ENCODE data around the gene DPF3. TPM values are rescaled to one million over a fixed set of nuclear protein-coding genes. Genes with fewer than 3 reads are reported as not detected.

The DPF3 gene
- total RNA-seq, 2 experiments from 2014 or later, result 0.25 to 0.39 TPM

DNA sequence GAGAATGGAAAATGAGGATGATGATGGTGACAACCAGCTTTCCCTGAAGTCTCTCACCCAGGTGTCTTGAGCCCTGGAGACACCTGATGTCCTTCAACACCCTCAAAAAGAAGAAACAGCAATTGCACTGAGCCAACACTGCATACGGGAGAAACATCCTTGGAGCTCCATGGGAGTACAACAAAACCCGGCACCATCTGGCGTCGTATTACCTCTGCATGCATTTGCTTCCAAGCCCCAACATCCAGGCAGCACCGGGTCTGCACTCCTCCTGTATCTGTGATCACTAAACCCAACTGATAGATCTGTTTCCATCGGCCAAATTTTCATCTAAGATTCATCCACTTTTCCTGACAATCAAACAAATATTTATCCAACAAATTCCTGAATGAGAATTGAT is 249.9 kb downstream of the DPF3 start:
- H3K36me3 Mint-ChIP-seq (ENCODE audit: low read depth), result no peaks in the 10 kb centered on the region
- no peaks in the 10 kb centered on the region for H3K27me3 Mint-ChIP-seq
- DNase-seq (no peak), ATAC-seq (no peak)
- no peaks in the 10 kb centered on the region for H3K9me3 Mint-ChIP-seq (ENCODE audit: low read depth)
- POLR2A ChIA-PET, result no interaction called here
- CTCF ChIA-PET, result interaction anchor here (0.7 kb wide), 1 partner anchor 188 kb away, joined by 3 read pairs; no protein-coding TSS in a partner anchor
- no peak overlapping the region for H3K27ac Mint-ChIP-seq
- H3K4me3 Mint-ChIP-seq, result no peak overlapping the region
- intact Hi-C loops (cut with DNase I, micrococcal nuclease), result no loop called here
- no peaks in the 10 kb centered on the region for H3K4me1 Mint-ChIP-seq

DNA sequence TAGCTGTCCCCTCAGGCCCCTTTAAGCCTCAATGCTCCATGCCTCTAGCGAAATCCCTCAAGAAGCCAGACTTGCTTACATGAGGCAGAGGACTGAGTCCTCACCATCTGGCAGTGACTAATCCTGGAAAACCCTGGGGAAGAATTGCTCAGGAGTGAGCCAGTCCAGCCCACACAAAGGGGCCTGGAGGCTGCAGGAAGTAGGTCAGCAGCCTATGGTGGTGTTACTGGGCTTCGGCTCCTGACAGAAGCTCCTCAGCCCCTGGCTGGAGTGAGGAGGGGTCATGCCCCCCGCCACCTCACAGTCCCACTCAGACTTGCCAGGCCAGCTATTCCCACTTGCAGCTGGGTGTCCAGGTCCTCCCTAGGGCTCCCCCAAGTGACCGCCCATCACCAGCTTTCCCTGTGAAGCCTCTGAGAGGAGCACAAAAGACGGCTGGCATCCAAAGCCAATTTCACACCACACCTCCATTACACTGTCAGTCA is 250.5 kb downstream of the DPF3 start:
- intact Hi-C loops (cut with DNase I, micrococcal nuclease), result no loop called here
- Mint-ChIP-seq H3K4me3 (no peak overlapping the region), H3K27ac (no peak overlapping the region), H3K27me3 (no peaks in the 10 kb centered on the region), H3K36me3 (ENCODE audit: low read depth) (no peaks in the 10 kb centered on the region), H3K4me1 (no peaks in the 10 kb centered on the region), H3K9me3 (ENCODE audit: low read depth) (no peaks in the 10 kb centered on the region)
- ChIA-PET POLR2A (no interaction called here), CTCF (no interaction called here)
- DNase-seq, result no peak
- no peak for ATAC-seq

GRCh38 chr14:72640911-72641485 is 252.9 kb downstream of the DPF3 start:
- POLR2A ChIA-PET, result no interaction called here
- ATAC-seq (no peak), DNase-seq (no peak)
- intact Hi-C loops (cut with DNase I, micrococcal nuclease), result no loop called here
- no peaks in the 10 kb centered on the region for H3K36me3 Mint-ChIP-seq (ENCODE audit: low read depth)
- no peaks in the 10 kb centered on the region for H3K9me3 Mint-ChIP-seq (ENCODE audit: low read depth)
- H3K27me3 Mint-ChIP-seq, result no peaks in the 10 kb centered on the region
- no peaks in the 10 kb centered on the region for H3K4me1 Mint-ChIP-seq
- CTCF ChIA-PET, result no interaction called here
- no peak overlapping the region for H3K4me3 Mint-ChIP-seq
- no peak overlapping the region for H3K27ac Mint-ChIP-seq

GRCh38 chr14:72638021-72638420 is 255.9 kb downstream of the DPF3 start:
- ChIA-PET CTCF (interaction anchor here (1.0 kb wide), 1 partner anchor 267 kb away, joined by 3 read pairs; no protein-coding TSS in a partner anchor), POLR2A (no interaction called here)
- H3K36me3 Mint-ChIP-seq (ENCODE audit: low read depth), result no peaks in the 10 kb centered on the region
- H3K4me3 Mint-ChIP-seq, result no peak overlapping the region
- intact Hi-C loops (cut with DNase I, micrococcal nuclease), result no loop called here
- H3K9me3 Mint-ChIP-seq (ENCODE audit: low read depth), result no peaks in the 10 kb centered on the region
- no peak overlapping the region for H3K27ac Mint-ChIP-seq
- peaks cover 4% of the 10 kb centered on the region for H3K27me3 Mint-ChIP-seq
- no peak for ATAC-seq
- DNase-seq, result no peak
- H3K4me1 Mint-ChIP-seq, result no peaks in the 10 kb centered on the region

- H3K27ac Mint-ChIP-seq, result no peak overlapping the region
- POLR2A ChIA-PET, result no interaction called here
- H3K27me3 Mint-ChIP-seq, result peaks cover 6% of the 10 kb centered on the region
- ATAC-seq, result no peak
- DNase-seq, result no peak
- H3K36me3 Mint-ChIP-seq (ENCODE audit: low read depth), result no peaks in the 10 kb centered on the region
- no peaks in the 10 kb centered on the region for H3K9me3 Mint-ChIP-seq (ENCODE audit: low read depth)
- intact Hi-C loops (cut with DNase I, micrococcal nuclease), result no loop called here
- no peak overlapping the region for H3K4me3 Mint-ChIP-seq
- H3K4me1 Mint-ChIP-seq, result no peaks in the 10 kb centered on the region
- CTCF ChIA-PET, result interaction anchor here (0.5 kb wide), 1 partner anchor 129 kb away, joined by 3 read pairs; no protein-coding TSS in a partner anchor
Observed at GRCh38 chr14:72636871-72637270, 257.0 kb downstream of the DPF3 start.

- Mint-ChIP-seq H3K4me1 (no peaks in the 10 kb centered on the region), H3K9me3 (ENCODE audit: low read depth) (no peaks in the 10 kb centered on the region), H3K27me3 (peaks cover 8% of the 10 kb centered on the region), H3K36me3 (ENCODE audit: low read depth) (no peaks in the 10 kb centered on the region), H3K4me3 (no peak overlapping the region), H3K27ac (no peak overlapping the region)
- ATAC-seq (no peak), DNase-seq (no peak)
- intact Hi-C loops (cut with DNase I, micrococcal nuclease), result no loop called here
- ChIA-PET CTCF (no interaction called here), POLR2A (no interaction called here)
Observed at GRCh38 chr14:72636094-72636493, 257.8 kb downstream of the DPF3 start.

DNA sequence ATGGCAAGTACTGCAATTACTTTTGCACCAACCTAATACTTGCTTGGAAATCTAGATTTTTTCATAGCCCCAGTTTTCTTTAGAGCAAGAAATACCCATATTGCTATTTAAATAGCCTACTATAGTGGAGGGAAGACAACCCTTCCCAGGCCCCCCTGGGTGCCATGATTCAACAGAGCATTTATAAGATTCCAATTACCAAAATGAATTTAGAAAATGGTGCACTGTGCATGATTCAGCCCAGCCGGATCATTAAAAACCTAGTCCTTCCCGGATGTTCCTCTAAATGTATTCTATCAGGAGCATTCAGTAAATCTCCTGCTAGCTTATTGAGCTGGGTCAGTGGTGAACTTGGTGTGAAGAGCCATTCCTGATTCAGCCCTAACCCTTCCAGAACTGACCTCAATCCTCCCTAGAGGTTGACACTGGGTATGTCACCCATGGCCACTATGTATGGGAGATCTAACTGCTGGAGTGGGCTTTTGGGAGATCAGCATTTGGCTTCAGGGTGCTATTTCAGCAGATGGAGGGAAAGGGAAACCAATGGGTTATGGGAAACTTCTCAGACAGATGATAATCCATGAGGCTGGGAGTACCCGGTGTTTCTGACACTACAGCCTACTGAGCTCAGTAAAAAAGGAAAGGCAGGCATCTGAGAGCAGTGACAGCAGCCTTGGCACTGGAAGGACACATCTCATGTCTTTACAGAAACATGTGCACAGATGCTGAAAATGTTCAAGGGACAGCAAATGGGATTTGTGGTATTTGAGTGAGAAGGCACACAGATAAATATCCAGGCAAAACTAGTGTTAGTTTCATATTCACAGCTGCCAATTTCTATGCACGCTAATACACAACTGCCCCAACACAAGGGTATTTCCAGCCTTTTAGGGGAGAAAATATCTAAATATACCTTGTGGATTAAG is 258.9 kb downstream of the DPF3 start:
- ChIA-PET CTCF (interaction anchor here (0.5 to 0.8 kb wide), 2 partner anchors 28 to 116 kb away, joined by 3 read pairs; no protein-coding TSS in a partner anchor), POLR2A (no interaction called here)
- Mint-ChIP-seq H3K27me3 (peaks cover 8% of the 10 kb centered on the region), H3K4me1 (no peaks in the 10 kb centered on the region), H3K9me3 (ENCODE audit: low read depth) (no peaks in the 10 kb centered on the region), H3K27ac (no peak overlapping the region), H3K36me3 (ENCODE audit: low read depth) (no peaks in the 10 kb centered on the region), H3K4me3 (no peak overlapping the region)
- ATAC-seq (no peak), DNase-seq (no peak)
- intact Hi-C loops (cut with DNase I, micrococcal nuclease), result no loop called here

DNA sequence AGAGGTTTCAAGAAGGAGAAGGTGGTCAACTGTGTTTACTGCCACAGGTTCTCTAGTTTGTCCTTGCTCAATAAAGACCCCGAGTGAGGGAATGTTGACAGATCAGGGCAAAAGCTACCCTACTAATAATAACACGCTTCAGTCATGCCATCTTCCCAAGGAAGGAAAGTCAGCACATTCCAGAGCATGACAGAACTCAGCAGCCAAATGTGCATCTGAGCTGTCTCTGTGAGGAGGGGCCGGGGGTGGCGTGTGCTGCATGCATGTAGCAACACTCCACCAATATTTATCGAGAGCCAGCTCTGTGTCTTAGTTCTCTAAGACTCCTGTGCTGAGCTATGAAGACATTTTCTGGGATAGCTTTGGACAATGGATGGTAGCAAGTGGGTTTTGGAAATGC is 260.4 kb downstream of the DPF3 start:
- DNase-seq (no peak), ATAC-seq (no peak)
- intact Hi-C loops (cut with DNase I, micrococcal nuclease), result no loop called here
- H3K27ac Mint-ChIP-seq, result no peak overlapping the region
- ChIA-PET POLR2A (no interaction called here), CTCF (interaction anchor here (0.7 kb wide), 1 partner anchor 74 kb away, joined by 3 read pairs; no protein-coding TSS in a partner anchor)
- no peaks in the 10 kb centered on the region for H3K36me3 Mint-ChIP-seq (ENCODE audit: low read depth)
- H3K4me3 Mint-ChIP-seq, result no peak overlapping the region
- no peaks in the 10 kb centered on the region for H3K9me3 Mint-ChIP-seq (ENCODE audit: low read depth)
- no peaks in the 10 kb centered on the region for H3K4me1 Mint-ChIP-seq
- peaks cover 8% of the 10 kb centered on the region for H3K27me3 Mint-ChIP-seq

DNA sequence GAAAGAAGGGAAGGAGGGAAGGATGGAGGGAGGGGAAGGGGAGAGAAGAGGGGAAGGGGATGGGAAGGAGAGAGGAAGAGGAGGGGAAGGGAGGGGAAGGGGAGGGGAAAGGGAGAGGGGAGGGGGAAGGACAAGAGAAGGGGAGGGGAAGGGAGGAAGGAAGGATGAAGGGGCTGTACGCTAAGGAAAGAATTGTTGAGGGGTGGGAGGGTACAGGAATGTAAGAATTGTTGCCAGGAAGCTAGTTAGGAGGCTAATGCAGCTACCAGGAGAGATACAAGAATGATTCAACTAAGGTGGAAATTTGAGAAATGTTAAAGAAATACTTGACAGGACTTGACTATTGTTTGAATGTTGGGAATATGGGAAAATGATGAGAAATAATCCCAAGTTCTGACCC is 261.2 kb downstream of the DPF3 start:
- no peaks in the 10 kb centered on the region for H3K9me3 Mint-ChIP-seq (ENCODE audit: low read depth)
- peaks cover 8% of the 10 kb centered on the region for H3K27me3 Mint-ChIP-seq
- ATAC-seq, result no peak
- no peaks in the 10 kb centered on the region for H3K4me1 Mint-ChIP-seq
- intact Hi-C loops (cut with DNase I, micrococcal nuclease), result no loop called here
- ChIA-PET CTCF (interaction anchor here (0.6 kb wide), 1 partner anchor 58 kb away, joined by 3 read pairs; no protein-coding TSS in a partner anchor), POLR2A (no interaction called here)
- H3K4me3 Mint-ChIP-seq, result no peak overlapping the region
- H3K27ac Mint-ChIP-seq, result no peak overlapping the region
- H3K36me3 Mint-ChIP-seq (ENCODE audit: low read depth), result no peaks in the 10 kb centered on the region
- no peak for DNase-seq

- Mint-ChIP-seq H3K4me3 (no peak overlapping the region), H3K27ac (no peak overlapping the region), H3K36me3 (ENCODE audit: low read depth) (no peaks in the 10 kb centered on the region), H3K4me1 (no peaks in the 10 kb centered on the region), H3K27me3 (peaks cover 8% of the 10 kb centered on the region), H3K9me3 (ENCODE audit: low read depth) (peaks cover 2% of the 10 kb centered on the region)
- POLR2A ChIA-PET, result no interaction called here
- CTCF ChIA-PET, result interaction anchor here (0.6 to 1.4 kb wide), 2 partner anchors 10 to 118 kb away, joined by 3 read pairs; no protein-coding TSS in a partner anchor
- intact Hi-C loops (cut with DNase I, micrococcal nuclease), result no loop called here
- no peak for DNase-seq
- no peak for ATAC-seq
Observed at GRCh38 chr14:72631401-72631800, 262.5 kb downstream of the DPF3 start.

GRCh38 chr14:72630374-72630773 is 263.5 kb downstream of the DPF3 start:
- Mint-ChIP-seq H3K27ac (no peak overlapping the region), H3K4me3 (no peak overlapping the region), H3K27me3 (peaks cover 8% of the 10 kb centered on the region), H3K4me1 (no peaks in the 10 kb centered on the region), H3K9me3 (ENCODE audit: low read depth) (peaks cover 5% of the 10 kb centered on the region), H3K36me3 (ENCODE audit: low read depth) (no peaks in the 10 kb centered on the region)
- ChIA-PET CTCF (interaction anchor here (1.4 kb wide), 1 partner anchor 9 kb away, joined by 3 read pairs; no protein-coding TSS in a partner anchor), POLR2A (no interaction called here)
- intact Hi-C loops (cut with DNase I, micrococcal nuclease), result no loop called here
- DNase-seq, result no peak
- no peak for ATAC-seq

DNA sequence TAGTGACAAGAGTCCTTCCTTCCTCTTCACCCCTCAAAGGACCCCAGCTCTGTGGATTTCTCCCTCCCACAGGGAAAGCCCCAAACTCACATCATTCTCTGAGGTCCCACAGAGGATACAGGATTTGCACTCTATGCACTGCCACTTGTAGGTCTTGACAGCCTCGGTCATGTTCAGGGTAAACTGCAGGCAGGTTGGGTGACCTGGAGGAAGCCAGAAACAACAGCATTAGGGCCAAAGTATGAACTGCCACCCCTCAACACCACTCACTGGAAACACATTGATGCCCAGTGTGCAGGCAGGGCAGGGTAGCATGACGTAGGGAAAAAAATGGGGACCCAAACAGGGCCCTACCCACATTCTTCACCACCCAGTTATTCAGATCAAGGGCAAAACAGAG is 264.4 kb downstream of the DPF3 start:
- H3K4me3 Mint-ChIP-seq, result no peak overlapping the region
- CTCF ChIA-PET, result no interaction called here
- intact Hi-C loops (cut with DNase I, micrococcal nuclease), result no loop called here

More for the DNA sequence above, 264.4 kb downstream of the DPF3 start:
- POLR2A ChIA-PET, result no interaction called here
- ATAC-seq, result no peak
- no peak overlapping the region for H3K27ac Mint-ChIP-seq
- no peaks in the 10 kb centered on the region for H3K36me3 Mint-ChIP-seq (ENCODE audit: low read depth)
- DNase-seq, result no peak
- peaks cover 9% of the 10 kb centered on the region for H3K27me3 Mint-ChIP-seq
- peaks cover 5% of the 10 kb centered on the region for H3K9me3 Mint-ChIP-seq (ENCODE audit: low read depth)
- no peaks in the 10 kb centered on the region for H3K4me1 Mint-ChIP-seq
